VCaP (cell line): ENCODE data around the gene LMNTD2.
A peak's percentile ranks its signal among the peaks of the same experiment; 100 is the strongest.

Experiments used
- H3K27ac ChIP-seq: fragments of 450-650 bp; 2 replicates; pipeline ENCODE4 v1.5.1; 2017
- TF ChIP-seq, protein P1 (sequence below): fragments of 450-650 bp; conservative IDR thresholded peaks from 2 replicates; pipeline ENCODE4 v1.5.1; 2017; ENCODE audit warnings: mild to moderate bottlenecking, moderate library complexity

LMNTD2 gene

DNA sequence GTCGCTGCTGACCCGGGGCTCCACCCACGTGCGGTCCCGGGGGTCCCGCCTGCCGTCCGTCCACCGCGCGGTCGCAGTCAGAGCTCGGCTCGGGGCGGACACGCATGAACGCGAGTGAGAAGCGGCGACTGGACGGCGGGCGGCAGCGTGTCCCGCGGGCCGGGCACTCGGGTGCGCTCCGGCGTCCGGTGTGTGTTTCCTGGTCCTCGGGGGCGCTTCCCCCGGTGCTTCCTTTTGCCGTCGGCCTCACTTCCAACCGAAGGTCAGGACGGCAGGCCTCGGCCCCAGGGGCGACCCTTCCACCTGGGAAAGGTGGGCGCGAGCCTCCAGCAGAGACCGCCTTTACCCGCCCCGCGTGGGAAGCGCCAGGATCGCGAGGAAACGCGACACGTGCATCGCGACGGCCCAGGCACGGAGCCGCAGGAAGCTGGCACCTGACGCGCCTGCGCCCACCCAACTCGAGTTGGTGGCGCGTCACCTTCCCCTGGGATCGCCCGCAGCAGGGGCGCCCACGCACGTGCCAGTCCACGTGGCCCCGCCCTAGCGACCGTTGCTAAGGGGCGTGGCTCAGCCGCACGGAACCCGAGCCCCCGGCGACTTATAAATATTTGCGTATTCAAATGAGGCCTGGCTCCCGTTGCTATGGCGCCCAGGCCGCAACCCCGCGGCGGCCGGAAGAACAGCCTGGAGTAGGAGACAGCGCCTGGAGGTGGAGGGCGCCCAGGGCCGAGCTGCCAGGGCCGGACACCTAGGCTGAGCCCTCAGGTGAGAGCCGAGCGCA, 23.5 kb downstream of the LMNTD2 start, which contains the start of gene LRRC56:
TSS of gene LRRC56 (plus strand) at position 687 of the 781 bp plus-strand sequence. CDS start 3,158 bp downstream, outside the sequence.
- peak within 1 kb of the TSS; percentile 86 for H3K27ac ChIP-seq
- TF ChIP-seq, protein P1, sequence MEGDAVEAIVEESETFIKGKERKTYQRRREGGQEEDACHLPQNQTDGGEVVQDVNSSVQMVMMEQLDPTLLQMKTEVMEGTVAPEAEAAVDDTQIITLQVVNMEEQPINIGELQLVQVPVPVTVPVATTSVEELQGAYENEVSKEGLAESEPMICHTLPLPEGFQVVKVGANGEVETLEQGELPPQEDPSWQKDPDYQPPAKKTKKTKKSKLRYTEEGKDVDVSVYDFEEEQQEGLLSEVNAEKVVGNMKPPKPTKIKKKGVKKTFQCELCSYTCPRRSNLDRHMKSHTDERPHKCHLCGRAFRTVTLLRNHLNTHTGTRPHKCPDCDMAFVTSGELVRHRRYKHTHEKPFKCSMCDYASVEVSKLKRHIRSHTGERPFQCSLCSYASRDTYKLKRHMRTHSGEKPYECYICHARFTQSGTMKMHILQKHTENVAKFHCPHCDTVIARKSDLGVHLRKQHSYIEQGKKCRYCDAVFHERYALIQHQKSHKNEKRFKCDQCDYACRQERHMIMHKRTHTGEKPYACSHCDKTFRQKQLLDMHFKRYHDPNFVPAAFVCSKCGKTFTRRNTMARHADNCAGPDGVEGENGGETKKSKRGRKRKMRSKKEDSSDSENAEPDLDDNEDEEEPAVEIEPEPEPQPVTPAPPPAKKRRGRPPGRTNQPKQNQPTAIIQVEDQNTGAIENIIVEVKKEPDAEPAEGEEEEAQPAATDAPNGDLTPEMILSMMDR = no peak

DNA sequence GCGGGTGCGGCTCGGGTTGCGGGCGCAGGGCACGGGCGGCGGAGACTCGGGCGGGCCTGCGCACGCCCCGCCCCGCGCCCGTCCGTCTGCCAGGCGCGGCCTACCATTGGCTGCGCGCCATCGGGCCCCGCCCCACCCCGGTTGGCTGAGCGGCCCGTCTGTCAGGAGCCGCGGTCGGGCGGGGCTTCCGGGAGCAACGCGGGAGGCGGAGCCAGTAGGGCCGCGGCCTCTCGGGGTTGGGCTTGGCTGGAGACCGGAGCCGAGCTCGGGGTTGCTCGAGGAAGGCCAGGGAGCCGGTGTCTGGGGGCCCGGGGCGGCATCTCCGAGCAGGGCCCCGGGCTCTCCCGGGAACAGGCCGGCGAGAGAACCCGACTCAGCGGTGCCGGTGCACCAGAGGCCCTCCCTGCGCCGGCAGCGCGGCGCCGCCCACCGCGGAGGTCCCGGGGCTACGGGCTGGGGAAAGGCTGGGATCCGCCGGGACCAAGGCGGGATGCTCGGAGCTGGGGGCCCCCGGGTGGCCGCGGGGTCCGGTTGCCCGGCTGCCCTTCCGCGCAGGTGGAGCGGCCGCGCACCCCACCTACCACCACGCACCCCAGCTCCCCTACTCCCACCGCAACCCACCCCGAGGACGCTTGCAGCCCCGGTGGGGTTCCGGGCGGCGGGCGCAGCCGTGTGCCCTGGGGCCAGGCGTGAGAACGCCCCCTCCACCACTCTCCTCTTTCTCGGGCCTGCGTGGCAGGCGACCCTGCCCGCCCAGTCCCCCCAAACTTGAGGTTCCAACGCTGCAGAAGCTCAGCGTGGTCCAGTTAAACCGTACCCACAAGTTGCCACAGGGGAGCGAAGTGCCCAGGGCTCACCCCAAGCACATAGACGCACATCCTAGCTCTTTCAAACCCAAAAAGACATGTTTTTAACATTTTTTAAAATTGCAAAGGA, 24.8 kb downstream of the LMNTD2 start, which contains the start of gene HRAS:
TSS of gene HRAS (minus strand) at position 58 of the 936 bp plus-strand sequence.
- peak within 1 kb of the TSS; percentile 86 for H3K27ac ChIP-seq
- TF ChIP-seq, protein P1 = no peak

DNA sequence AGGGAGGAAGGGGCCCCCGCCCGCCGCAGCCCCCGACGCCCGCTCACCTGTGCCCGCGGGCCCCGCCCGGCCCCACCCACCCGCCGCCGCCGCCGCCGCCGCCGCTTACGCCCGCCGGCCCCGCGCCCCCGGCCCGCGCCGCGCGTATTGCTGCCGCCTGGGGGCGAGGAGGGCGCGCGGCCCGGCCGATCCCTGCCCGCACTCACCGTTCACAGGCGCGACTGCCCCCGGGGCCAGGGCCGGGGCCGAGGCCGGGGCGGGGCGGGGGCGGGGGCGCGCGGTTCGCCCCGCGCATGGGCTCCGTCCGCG, 25.4 kb downstream of the LMNTD2 start:
- TF ChIP-seq, protein P1 = no peak; the same call in 1 of the 2 replicates
- peak overlapping the region; percentile 86 for H3K27ac ChIP-seq

DNA sequence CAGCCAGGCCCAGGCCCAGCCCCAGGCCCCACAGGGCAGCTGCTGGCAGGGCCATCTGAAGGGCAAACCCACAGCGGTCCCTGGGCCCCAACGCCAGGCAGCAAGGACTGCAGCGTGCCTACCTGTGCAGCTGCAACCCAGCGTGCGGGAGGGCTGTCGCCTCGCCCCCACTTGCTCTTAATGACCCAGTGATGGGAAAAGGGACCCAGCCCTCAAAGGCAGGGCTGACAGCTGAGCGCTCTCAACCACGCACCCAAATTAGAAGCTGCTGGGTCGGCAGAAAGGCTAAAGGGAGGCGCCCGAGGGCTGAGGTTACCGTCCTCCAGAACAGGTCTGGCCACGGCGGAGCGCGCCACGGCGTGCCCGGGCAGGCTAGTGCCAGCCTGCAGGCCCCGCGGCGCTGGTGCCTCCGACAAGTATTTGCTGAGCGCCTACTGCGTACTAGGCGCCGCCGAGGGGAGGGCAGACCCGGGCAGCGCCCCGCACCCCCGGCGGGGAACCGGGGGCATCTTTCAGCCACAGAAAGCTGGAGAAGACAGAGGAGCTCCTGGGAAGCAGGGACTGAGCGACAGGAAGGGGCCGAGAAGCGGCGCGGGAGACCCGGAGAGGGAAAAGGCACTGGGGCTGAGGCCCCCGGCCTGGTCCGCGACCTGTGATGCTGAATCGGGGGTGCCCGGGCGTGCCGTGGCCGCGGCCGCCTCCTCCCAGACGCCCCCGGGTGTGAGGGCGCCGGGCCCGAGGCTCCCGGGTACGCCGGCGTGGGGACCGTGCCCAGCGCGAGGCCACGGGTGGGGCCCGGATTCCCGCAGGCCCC, 25.9 kb downstream of the LMNTD2 start:
- peak overlapping the region; percentile 86 for H3K27ac ChIP-seq
- TF ChIP-seq, protein P1 = no peak

DNA sequence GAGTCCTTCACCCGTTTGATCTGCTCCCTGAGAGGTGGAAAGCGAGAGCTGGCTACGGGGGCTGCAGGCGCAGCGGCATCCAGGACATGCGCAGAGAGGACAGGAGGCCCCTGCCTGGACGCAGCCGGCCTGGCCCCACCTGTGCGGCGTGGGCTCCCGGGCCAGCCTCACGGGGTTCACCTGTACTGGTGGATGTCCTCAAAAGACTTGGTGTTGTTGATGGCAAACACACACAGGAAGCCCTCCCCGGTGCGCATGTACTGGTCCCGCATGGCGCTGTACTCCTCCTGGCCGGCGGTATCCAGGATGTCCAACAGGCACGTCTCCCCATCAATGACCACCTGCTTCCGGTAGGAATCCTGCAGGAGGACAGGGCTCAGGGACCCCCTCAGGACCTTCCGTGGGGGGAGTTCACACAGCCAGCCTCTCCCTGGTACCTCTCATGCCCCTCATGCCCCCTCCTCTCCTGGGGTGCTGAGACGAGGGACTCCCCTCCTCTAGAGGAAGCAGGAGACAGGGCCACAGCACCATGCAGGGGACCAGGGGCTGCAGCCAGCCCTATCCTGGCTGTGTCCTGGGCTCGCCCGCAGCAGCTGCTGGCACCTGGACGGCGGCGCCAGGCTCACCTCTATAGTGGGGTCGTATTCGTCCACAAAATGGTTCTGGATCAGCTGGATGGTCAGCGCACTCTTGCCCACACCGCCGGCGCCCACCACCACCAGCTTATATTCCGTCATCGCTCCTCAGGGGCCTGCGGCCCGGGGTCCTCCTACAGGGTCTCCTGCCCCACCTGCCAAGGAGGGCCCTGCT, 26.7 kb downstream of the LMNTD2 start:
- H3K27ac ChIP-seq = peak overlapping the region; percentile 86
- TF ChIP-seq, protein P1 = no peak

DNA sequence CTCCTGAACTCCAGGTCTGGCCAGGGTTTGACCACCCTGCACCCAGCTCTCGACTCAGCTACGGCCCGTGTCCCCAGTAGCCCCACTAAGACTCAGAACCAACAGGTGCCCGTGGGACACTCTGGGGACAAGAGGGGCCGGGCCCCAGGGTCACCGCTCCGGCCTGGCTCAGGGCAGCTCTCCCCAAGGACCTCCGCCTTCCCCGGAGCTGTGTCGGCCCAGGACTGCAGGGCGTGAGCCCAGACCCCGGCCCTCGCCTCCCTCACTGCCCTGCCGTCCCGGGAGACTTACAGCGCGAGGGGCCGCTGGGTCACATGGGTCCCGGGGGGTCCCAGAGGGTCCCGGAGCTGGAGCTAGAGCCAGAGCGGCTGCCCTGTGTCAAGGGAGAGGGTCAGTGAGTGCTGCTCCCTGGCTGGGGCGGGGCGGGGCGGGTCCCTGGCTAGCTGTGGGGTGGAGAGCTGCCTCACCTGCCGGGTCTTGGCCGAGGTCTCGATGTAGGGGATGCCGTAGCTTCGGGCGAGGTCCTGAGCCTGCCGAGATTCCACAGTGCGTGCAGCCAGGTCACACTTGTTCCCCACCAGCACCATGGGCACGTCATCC, 27.5 kb downstream of the LMNTD2 start:
- TF ChIP-seq, protein P1 = no peak
- H3K27ac ChIP-seq = peak overlapping the region; percentile 86; the same call in 1 of the 2 replicates
